Progenitor cell of endocrine pancreas (in vitro differentiated cells): Measurements from ENCODE around the gene VLDLR. TPM values are rescaled to one million over a fixed set of nuclear protein-coding genes. Genes with fewer than 3 reads are reported as not detected.

Source experiments
- DNase-seq: peaks from one replicate; pipeline ENCODE4 v3.0.0; 2021; ENCODE audit warnings: low spot score; ENCODE audit not compliant: unreplicated experiment
- H3K27ac Mint-ChIP-seq: 2 replicates; pipeline ENCODE4 v1.8.0; 2021; ENCODE audit warnings: mild to moderate bottlenecking, moderate library complexity, mixed read lengths
- H3K27me3 Mint-ChIP-seq: 2 replicates; pipeline ENCODE4 v1.8.0; 2021; ENCODE audit warnings: mixed read lengths
- H3K36me3 Mint-ChIP-seq: 2 replicates; pipeline ENCODE4 v1.8.0; 2022; ENCODE audit warnings: mixed read lengths; ENCODE audit not compliant: insufficient read depth
- H3K4me1 Mint-ChIP-seq: 2 replicates; pipeline ENCODE4 v1.8.0; 2021; ENCODE audit warnings: low read depth, mixed read lengths
- H3K4me3 Mint-ChIP-seq: 2 replicates; pipeline ENCODE4 v1.8.0; 2021; ENCODE audit warnings: low read depth, mild to moderate bottlenecking, moderate library complexity, mixed read lengths
- H3K9me3 Mint-ChIP-seq: 2 replicates; pipeline ENCODE4 v1.8.0; 2021; ENCODE audit warnings: low read depth, mixed read lengths
- total RNA-seq: library from RNA; stranded (reverse); gene quantifications from 2 replicates; pipeline ENCODE4 v1.2.1, GENCODE V29; 2021
- TF ChIP-seq, protein P1 (sequence below): fragments of 200-600 bp; sonication (generic); IDR thresholded peaks from one replicate; pipeline ENCODE4 v1.5.0; 2021; ENCODE audit warnings: antibody characterized with exemption, mild to moderate bottlenecking; ENCODE audit not compliant: unreplicated experiment

The VLDLR gene
- total RNA-seq, 1 donor from 2014 or later, result 8.1 TPM

DNA sequence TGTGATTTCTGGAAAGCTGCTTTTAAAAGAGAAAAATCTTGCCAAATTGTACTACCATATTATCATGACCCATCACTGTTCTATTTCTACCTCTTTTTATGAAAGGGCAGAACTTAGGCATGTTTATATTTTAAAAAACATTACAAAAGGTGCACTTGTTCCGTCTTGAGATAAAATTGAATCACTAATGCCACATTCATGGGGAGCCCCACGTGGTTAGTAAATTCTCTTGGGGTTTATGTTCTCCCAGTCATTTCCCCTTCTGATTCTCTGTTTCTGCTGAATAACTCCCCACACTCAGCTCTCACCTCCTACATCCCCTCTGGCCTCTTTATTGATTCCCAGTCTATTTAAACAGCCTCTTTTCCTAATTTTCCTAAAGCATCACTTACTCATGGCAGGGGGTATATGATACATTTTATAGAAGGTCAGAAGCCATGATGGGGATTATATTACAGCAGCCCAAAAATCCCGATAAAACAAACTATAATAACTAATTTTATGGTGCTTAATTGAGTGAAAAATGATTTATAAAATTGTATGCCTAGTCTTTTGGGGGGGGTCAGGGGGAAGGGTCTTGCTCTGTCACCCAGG lies 19.7 kb upstream of the VLDLR start:
- Mint-ChIP-seq H3K27ac (peak overlapping the region; percentile 39), H3K27me3 (peaks cover 5% of the 10 kb centered on the region), H3K36me3 (no peaks in the 10 kb centered on the region), H3K4me3 (no peak overlapping the region), H3K4me1 (no peaks in the 10 kb centered on the region), H3K9me3 (no peaks in the 10 kb centered on the region)
- TF ChIP-seq, protein P1, sequence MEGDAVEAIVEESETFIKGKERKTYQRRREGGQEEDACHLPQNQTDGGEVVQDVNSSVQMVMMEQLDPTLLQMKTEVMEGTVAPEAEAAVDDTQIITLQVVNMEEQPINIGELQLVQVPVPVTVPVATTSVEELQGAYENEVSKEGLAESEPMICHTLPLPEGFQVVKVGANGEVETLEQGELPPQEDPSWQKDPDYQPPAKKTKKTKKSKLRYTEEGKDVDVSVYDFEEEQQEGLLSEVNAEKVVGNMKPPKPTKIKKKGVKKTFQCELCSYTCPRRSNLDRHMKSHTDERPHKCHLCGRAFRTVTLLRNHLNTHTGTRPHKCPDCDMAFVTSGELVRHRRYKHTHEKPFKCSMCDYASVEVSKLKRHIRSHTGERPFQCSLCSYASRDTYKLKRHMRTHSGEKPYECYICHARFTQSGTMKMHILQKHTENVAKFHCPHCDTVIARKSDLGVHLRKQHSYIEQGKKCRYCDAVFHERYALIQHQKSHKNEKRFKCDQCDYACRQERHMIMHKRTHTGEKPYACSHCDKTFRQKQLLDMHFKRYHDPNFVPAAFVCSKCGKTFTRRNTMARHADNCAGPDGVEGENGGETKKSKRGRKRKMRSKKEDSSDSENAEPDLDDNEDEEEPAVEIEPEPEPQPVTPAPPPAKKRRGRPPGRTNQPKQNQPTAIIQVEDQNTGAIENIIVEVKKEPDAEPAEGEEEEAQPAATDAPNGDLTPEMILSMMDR, result no peak
- no peak for DNase-seq

DNA sequence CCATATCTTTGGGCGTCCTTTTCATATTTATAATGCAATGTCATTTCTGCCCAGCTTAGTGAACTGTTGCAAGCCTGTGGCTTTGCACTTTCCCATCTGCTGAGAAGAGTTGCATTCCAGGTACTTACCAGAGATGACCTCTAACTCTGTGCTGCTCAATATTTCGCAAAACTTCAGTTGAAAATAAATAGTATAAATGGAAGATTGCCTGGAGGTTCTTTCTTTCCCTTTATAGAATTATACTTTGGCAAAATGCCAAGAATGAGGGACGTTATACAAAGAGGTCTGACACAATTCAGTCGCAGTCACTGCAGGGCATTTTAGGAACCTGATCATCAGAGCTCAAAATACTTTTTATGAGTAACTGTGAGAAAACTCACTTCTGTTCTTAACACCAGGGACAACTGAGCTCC lies 18.9 kb upstream of the VLDLR start:
- H3K4me3 Mint-ChIP-seq, result no peak overlapping the region
- H3K9me3 Mint-ChIP-seq, result no peaks in the 10 kb centered on the region
- TF ChIP-seq, protein P1, result no peak
- no peak for DNase-seq
- no peaks in the 10 kb centered on the region for H3K4me1 Mint-ChIP-seq
- no peaks in the 10 kb centered on the region for H3K36me3 Mint-ChIP-seq
- H3K27ac Mint-ChIP-seq, result no peak overlapping the region
- H3K27me3 Mint-ChIP-seq, result peaks cover 7% of the 10 kb centered on the region

DNA sequence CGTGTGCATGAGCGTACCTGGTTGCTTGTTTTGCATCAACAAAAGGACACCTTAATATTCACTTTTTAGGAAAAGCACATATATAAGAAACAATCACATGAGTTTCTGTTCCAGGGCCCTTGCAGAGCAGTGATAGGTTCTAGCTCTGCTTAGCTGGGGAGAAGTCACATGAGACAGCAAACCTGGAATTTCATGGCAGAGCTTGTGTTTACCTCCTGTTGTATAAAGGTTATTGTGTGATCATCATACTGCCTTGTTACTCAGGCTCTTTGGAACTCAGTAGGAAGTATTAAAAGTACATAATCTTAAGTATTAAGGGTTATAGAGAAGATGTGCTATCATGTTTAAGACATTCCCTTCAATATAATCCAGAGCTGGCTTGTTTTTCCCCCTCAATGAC lies 18.0 kb upstream of the VLDLR start:
- Mint-ChIP-seq H3K36me3 (no peaks in the 10 kb centered on the region), H3K27ac (no peak overlapping the region), H3K4me3 (no peak overlapping the region), H3K27me3 (peaks cover 5% of the 10 kb centered on the region), H3K4me1 (no peaks in the 10 kb centered on the region), H3K9me3 (no peaks in the 10 kb centered on the region)
- DNase-seq, result no peak
- TF ChIP-seq, protein P1, result no peak

DNA sequence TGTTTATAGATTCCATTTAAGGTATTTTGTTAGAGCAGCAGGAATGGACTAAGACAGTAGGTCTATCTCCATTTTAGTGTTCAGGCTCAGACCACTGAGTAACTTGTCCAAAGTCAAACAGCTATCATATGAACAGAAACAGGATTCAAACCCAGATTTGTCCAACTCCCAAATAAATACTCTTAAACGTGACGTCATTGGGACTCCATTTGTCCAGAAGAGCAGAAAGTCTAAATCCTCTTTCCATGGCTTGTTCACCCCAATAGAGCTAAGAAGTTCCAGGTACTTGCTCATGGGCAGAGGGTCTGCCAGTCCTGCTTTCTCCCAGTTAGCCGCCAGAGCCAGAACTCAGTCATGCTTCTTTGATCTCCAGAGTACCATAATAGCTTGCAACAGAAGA lies 16.3 kb upstream of the VLDLR start:
- DNase-seq, result no peak
- Mint-ChIP-seq H3K27ac (no peak overlapping the region), H3K36me3 (no peaks in the 10 kb centered on the region), H3K4me3 (no peak overlapping the region), H3K4me1 (no peaks in the 10 kb centered on the region), H3K9me3 (no peaks in the 10 kb centered on the region), H3K27me3 (peaks cover 5% of the 10 kb centered on the region)
- TF ChIP-seq, protein P1, result no peak

DNA sequence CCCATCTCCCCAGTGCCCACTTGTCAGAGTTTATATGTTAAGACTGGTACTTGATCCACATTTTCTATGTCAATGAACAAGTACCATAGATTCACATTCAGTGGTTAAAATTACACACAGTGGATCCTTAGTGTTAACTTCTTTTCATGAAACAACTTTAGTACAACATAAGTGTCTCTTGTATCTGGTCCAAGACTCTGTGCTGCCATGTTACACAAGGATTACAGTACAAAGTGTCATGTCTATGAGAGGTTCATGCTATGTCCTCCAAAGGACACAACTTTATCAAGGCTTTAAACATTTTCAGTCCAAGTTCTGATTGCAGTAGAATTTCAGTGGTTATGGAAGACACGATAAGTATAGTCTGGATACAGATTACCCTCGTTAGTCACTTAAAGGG lies 13.3 kb upstream of the VLDLR start:
- no peak for DNase-seq
- H3K4me3 Mint-ChIP-seq, result no peak overlapping the region
- TF ChIP-seq, protein P1, result no peak
- no peaks in the 10 kb centered on the region for H3K9me3 Mint-ChIP-seq
- peaks cover 14% of the 10 kb centered on the region for H3K27me3 Mint-ChIP-seq
- H3K4me1 Mint-ChIP-seq, result peaks cover 6% of the 10 kb centered on the region
- H3K27ac Mint-ChIP-seq, result no peak overlapping the region
- no peaks in the 10 kb centered on the region for H3K36me3 Mint-ChIP-seq
